IMR-90 (cell line): Measurements from ENCODE around the gene HNRNPA3. TPM values are rescaled to one million over a fixed set of nuclear protein-coding genes. Genes with fewer than 3 reads are reported as not detected.

Experiments used
- ATAC-seq: fragments of 200-7000 bp; cut with Tn5 transposase; 2 replicates; pipeline ENCODE4 v1.9.1; 2020; ENCODE audit warnings: low read depth, mild to moderate bottlenecking, moderate library complexity
- BruUV-seq: library from RNA; stranded (reverse); fragments of 400-500 nt; replicated peaks from 2 replicates; lab custom pipeline; 2021; lab: Mats Ljungman, UMichigan
- CTCF ChIA-PET: fragments of 300-600 bp; formaldehyde crosslinking; extraction: SDS; loops from one replicate; lab custom pipeline; 2021; ENCODE audit warnings: antibody characterized with exemption; lab: Yijun Ruan, JAX
- POLR2A ChIA-PET: fragments of 300-600 bp; sonication (Branson Sonifier 250); formaldehyde crosslinking; loops from one replicate; lab custom pipeline; 2022; ENCODE audit warnings: antibody characterized with exemption; ENCODE audit not compliant: unreplicated experiment; lab: Charles Lee
- DNase-seq: peaks from one replicate; pipeline ENCODE4 v3.0.0; 2013
- H2AFZ ChIP-seq: replicated peaks from 2 replicates; pipeline ENCODE3; 2013; ENCODE audit warnings: low read length, mild to moderate bottlenecking; ENCODE audit not compliant: poor library complexity
- H2AK5ac ChIP-seq: 2 replicates; pipeline ENCODE4 v1.6.1; 2013; ENCODE audit warnings: low read depth, low read length, inconsistent platforms
- H2AK9ac ChIP-seq: replicated peaks from 2 replicates; pipeline ENCODE3; 2013; ENCODE audit warnings: mild to moderate bottlenecking, low read depth, low read length, moderate library complexity; ENCODE audit not compliant: poor library complexity
- H2BK120ac ChIP-seq: 2 replicates; pipeline ENCODE4 v1.6.1; 2013; ENCODE audit warnings: low read depth, low read length, inconsistent platforms
- H2BK15ac ChIP-seq: 3 replicates; pipeline ENCODE4 v1.6.1; 2013; ENCODE audit warnings: low read depth, low read length, inconsistent platforms
- H2BK20ac ChIP-seq: 2 replicates; pipeline ENCODE4 v1.6.1; 2013; ENCODE audit warnings: low read depth, mild to moderate bottlenecking, inconsistent platforms, low read length, moderate library complexity
- H2BK5ac ChIP-seq: 2 replicates; pipeline ENCODE4 v1.6.1; 2013; ENCODE audit warnings: mild to moderate bottlenecking, low read depth, low read length, inconsistent platforms; ENCODE audit not compliant: poor library complexity, severe bottlenecking
- H3K14ac ChIP-seq: replicated peaks from 2 replicates; pipeline ENCODE4 v1.6.1; 2013; ENCODE audit warnings: low read depth, low read length, inconsistent platforms
- H3K18ac ChIP-seq: 2 replicates; pipeline ENCODE4 v1.6.1; 2013; ENCODE audit warnings: low read depth, low read length, control low read depth
- H3K23ac ChIP-seq: 2 replicates; pipeline ENCODE4 v1.6.1; 2013; ENCODE audit warnings: low read depth, low read length, inconsistent platforms
- H3K27ac ChIP-seq: 2 replicates; pipeline ENCODE4 v1.5.1; 2013; ENCODE audit warnings: mild to moderate bottlenecking, control low read depth, low read length; ENCODE audit not compliant: insufficient read depth
- H3K27me3 ChIP-seq: 2 replicates; pipeline ENCODE4 v1.6.1; 2013; ENCODE audit warnings: low read length; ENCODE audit not compliant: control insufficient read depth, insufficient read depth
- H3K36me3 ChIP-seq: 2 replicates; pipeline ENCODE4 v1.6.1; 2013; ENCODE audit warnings: low read length, mixed read lengths; ENCODE audit not compliant: control insufficient read depth, insufficient read depth
- H3K4ac ChIP-seq: 2 replicates; pipeline ENCODE4 v1.6.1; 2013; ENCODE audit warnings: low read depth, low read length, inconsistent platforms
- H3K4me1 ChIP-seq: 2 replicates; pipeline ENCODE4 v1.6.1; 2013; ENCODE audit warnings: low read length, mixed read lengths; ENCODE audit not compliant: control insufficient read depth, insufficient read depth
- H3K4me2 ChIP-seq: 2 replicates; pipeline ENCODE4 v1.6.1; 2013; ENCODE audit warnings: low read depth, mild to moderate bottlenecking, control low read depth, low read length, moderate library complexity
- H3K4me3 ChIP-seq: 2 replicates; pipeline ENCODE4 v1.5.1; 2013; ENCODE audit warnings: low read depth, mild to moderate bottlenecking, control low read depth, low read length, moderate library complexity; ENCODE audit not compliant: insufficient read depth
- H3K56ac ChIP-seq: 2 replicates; pipeline ENCODE4 v1.6.1; 2013; ENCODE audit warnings: low read length, inconsistent platforms; ENCODE audit not compliant: insufficient read depth; ENCODE audit errors: extremely low read depth
- H3K79me1 ChIP-seq, 2 experiments: 2 replicates each; pipeline ENCODE4 v1.6.1; 2013; ENCODE audit warnings: low read length in 2 of 2, inconsistent platforms in 1 of 2, low read depth in 1 of 2
- H3K9ac ChIP-seq: 2 replicates; pipeline ENCODE4 v1.6.1; 2013; ENCODE audit warnings: low read depth, low read length, control low read depth
- H3K9me1 ChIP-seq: 2 replicates; pipeline ENCODE4 v1.6.1; 2013; ENCODE audit warnings: low read length, inconsistent platforms; ENCODE audit not compliant: insufficient read depth
- H3K9me3 ChIP-seq: 2 replicates; pipeline ENCODE4 v1.6.1; 2013; ENCODE audit warnings: low read length; ENCODE audit not compliant: control insufficient read depth, insufficient read depth
- H4K20me1 ChIP-seq: 2 replicates; pipeline ENCODE4 v1.6.1; 2013; ENCODE audit warnings: low read length, inconsistent platforms; ENCODE audit not compliant: insufficient read depth
- H4K5ac ChIP-seq: 2 replicates; pipeline ENCODE4 v1.6.1; 2013; ENCODE audit warnings: mild to moderate bottlenecking, low read depth, low read length, control low read depth
- H4K8ac ChIP-seq, 2 experiments: 2 replicates each; pipeline ENCODE4 v1.6.1; 2013; ENCODE audit warnings: low read depth in 2 of 2, low read length in 2 of 2, control low read depth in 1 of 2, inconsistent platforms in 1 of 2
- H4K91ac ChIP-seq: 2 replicates; pipeline ENCODE4 v1.6.1; 2013; ENCODE audit warnings: low read depth, low read length, inconsistent platforms; ENCODE audit not compliant: insufficient read depth
- BHLHE40 ChIP-seq: fragments of 150-350 bp; IDR thresholded peaks from 2 replicates; pipeline ENCODE4 v1.6.1; 2016; ENCODE audit warnings: mild to moderate bottlenecking, low read depth, low read length
- CEBPB ChIP-seq: IDR thresholded peaks from 2 replicates; pipeline ENCODE4 v1.6.1; 2012; ENCODE audit warnings: low read depth, low read length, improper control_type of control experiment
- CHD1 ChIP-seq: IDR thresholded peaks from 2 replicates; pipeline ENCODE4 v1.6.1; 2012; ENCODE audit warnings: low read depth, low read length, improper control_type of control experiment
- CTCF ChIP-seq: conservative IDR thresholded peaks from 2 replicates; pipeline ENCODE4 v1.5.1; 2012; ENCODE audit warnings: mild to moderate bottlenecking, low read depth, low read length, improper control_type of control experiment
- FOS ChIP-seq: fragments of 150-350 bp; IDR thresholded peaks from 2 replicates; pipeline ENCODE4 v1.6.1; 2016; ENCODE audit warnings: low read depth, low read length
- MAFK ChIP-seq: IDR thresholded peaks from 2 replicates; pipeline ENCODE4 v1.6.1; 2012; ENCODE audit warnings: low read depth, low read length, improper control_type of control experiment
- MAZ ChIP-seq: IDR thresholded peaks from 2 replicates; pipeline ENCODE4 v1.6.1; 2012; ENCODE audit warnings: low read depth, mild to moderate bottlenecking, low read length, improper control_type of control experiment, moderate library complexity, borderline replicate concordance
- MXI1 ChIP-seq: IDR thresholded peaks from 2 replicates; pipeline ENCODE4 v1.6.1; 2012; ENCODE audit warnings: low read depth, mild to moderate bottlenecking, low read length, moderate library complexity, borderline replicate concordance
- NFE2L2 ChIP-seq: fragments of 150-350 bp; IDR thresholded peaks from 2 replicates; pipeline ENCODE4 v1.6.1; 2016; ENCODE audit warnings: low read depth, mild to moderate bottlenecking, low read length
- POLR2A ChIP-seq: IDR thresholded peaks from 2 replicates; pipeline ENCODE4 v1.6.1; 2012; ENCODE audit warnings: mild to moderate bottlenecking, low read depth, low read length
- RAD21 ChIP-seq: IDR thresholded peaks from 2 replicates; pipeline ENCODE4 v1.6.1; 2012; ENCODE audit warnings: low read length, improper control_type of control experiment
- RCOR1 ChIP-seq: IDR thresholded peaks from 2 replicates; pipeline ENCODE4 v1.6.1; 2012; ENCODE audit warnings: mild to moderate bottlenecking, low read length, improper control_type of control experiment; ENCODE audit not compliant: insufficient replicate concordance
- SMC3 ChIP-seq: fragments of 150-350 bp; IDR thresholded peaks from 2 replicates; pipeline ENCODE4 v1.6.1; 2016; ENCODE audit warnings: low read depth, mild to moderate bottlenecking, antibody characterized with exemption, low read length, moderate library complexity
- WGBS, 2 experiments: methylation state at CpG; one replicate each; pipeline versions ENCODE4 v1.1.5 to v1.1.7; 2013; ENCODE audit warnings: missing lambda C conversion rate in 2 of 2; ENCODE audit not compliant: insufficient read length in 1 of 2; ENCODE audit errors: extremely low coverage in 2 of 2; 5-methylcytosine and 5-hydroxymethylcytosine counted together
- dilution Hi-C: fragments of 300-500 bp; cut with HindIII; formaldehyde crosslinking; loops from one replicate; pipeline ENCODE4 v1.14.3; 2018; ENCODE audit warnings: low sequenced_read_pairs; ENCODE audit not compliant: unreplicated experiment
- in situ Hi-C: fragments of 300-500 bp; cut with MboI; formaldehyde crosslinking; loops from 3 replicates; pipeline ENCODE4 v1.14.3; 2019; ENCODE audit warnings: low sequenced_read_pairs, inconsistent platforms, mixed read lengths
- intact Hi-C: fragments of 100-400 bp; cut with micrococcal nuclease; formaldehyde crosslinking; loops from 2 replicates; pipeline ENCODE4 v1.10.0; 2022
- polyA plus RNA-seq, 3 experiments: library from polyadenylated mRNA; depleted of rRNA; stranded (reverse); fragments of >200 nt; gene quantifications; 2 replicates each; pipeline ENCODE4 v1.2.3, GENCODE V29; 2012; ENCODE audit warnings: low replicate concordance in 1 of 3
- total RNA-seq: library from RNA; depleted of rRNA; stranded (reverse); fragments of >200 nt; gene quantifications from 2 replicates; pipeline ENCODE4 v1.2.3, GENCODE V29; 2012
- TF ChIP-seq, protein P1 (sequence below): fragments of 150-350 bp; IDR thresholded peaks from 2 replicates; pipeline ENCODE4 v1.6.1; 2017; ENCODE audit warnings: mild to moderate bottlenecking, antibody characterized with exemption, low read length, low read depth

Gene HNRNPA3
- total and polyA plus RNA-seq, 2 of the 4 experiments (the other 2 are of a cell fraction): 18.6 to 111 TPM

DNA sequence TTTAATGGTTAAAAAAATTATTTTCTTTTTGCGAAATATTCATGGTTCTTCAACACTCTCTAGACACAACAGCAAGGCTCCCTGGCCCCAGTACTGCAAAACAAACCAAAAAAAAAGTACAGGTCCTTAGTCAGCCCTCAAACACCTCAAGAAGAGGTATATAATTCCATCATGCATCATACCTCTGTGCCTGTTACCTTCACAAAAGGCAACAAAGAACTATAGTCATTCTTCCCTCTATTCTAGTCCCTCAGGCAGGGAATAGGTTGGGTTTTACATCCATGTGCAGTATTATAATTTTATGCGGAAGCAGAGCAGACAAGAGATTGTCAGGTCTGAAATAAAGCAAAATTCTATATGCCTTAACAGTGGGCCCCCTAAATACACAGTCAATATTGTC lies 43.4 kb downstream of the HNRNPA3 start:
- no peak overlapping the region for H2AFZ ChIP-seq
- no CpG with 5 or more reads among the region's 2 CpGs for WGBS, 2 experiments
- H3K4me2 ChIP-seq: no peak overlapping the region
- H4K91ac ChIP-seq: no peak overlapping the region
- no peak overlapping the region for H3K56ac ChIP-seq
- no peak overlapping the region for H2BK120ac ChIP-seq
- TF ChIP-seq CTCF: no peak
- TF ChIP-seq MAZ: no peak
- no peak for TF ChIP-seq POLR2A
- no peak for TF ChIP-seq FOS
- TF ChIP-seq, protein P1, sequence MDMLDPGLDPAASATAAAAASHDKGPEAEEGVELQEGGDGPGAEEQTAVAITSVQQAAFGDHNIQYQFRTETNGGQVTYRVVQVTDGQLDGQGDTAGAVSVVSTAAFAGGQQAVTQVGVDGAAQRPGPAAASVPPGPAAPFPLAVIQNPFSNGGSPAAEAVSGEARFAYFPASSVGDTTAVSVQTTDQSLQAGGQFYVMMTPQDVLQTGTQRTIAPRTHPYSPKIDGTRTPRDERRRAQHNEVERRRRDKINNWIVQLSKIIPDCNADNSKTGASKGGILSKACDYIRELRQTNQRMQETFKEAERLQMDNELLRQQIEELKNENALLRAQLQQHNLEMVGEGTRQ: no peak
- TF ChIP-seq MAFK: no peak
- no peak for TF ChIP-seq MXI1
- TF ChIP-seq CEBPB: no peak
- no peak for TF ChIP-seq BHLHE40
- no peak for TF ChIP-seq RAD21
- TF ChIP-seq SMC3: no peak
- TF ChIP-seq NFE2L2: no peak
- no peak for TF ChIP-seq CHD1
- TF ChIP-seq RCOR1: no peak
- no peak for ATAC-seq
- no peak overlapping the region for H2AK9ac ChIP-seq
- no peak overlapping the region for H3K23ac ChIP-seq
- H3K18ac ChIP-seq: no peak overlapping the region
- H2BK5ac ChIP-seq: no peak overlapping the region
- no peak overlapping the region for H3K14ac ChIP-seq
- in situ Hi-C loops (no loop called here), dilution Hi-C loops (no loop called here), intact Hi-C loops (no loop called here)
- H4K20me1 ChIP-seq: peaks cover 99% of the 10 kb centered on the region
- no peak overlapping the region for H2BK15ac ChIP-seq
- no peak overlapping the region for H3K4me3 ChIP-seq
- no peak overlapping the region for H4K5ac ChIP-seq
- H3K9me1 ChIP-seq: peaks cover 33% of the 10 kb centered on the region
- BruUV-seq: no TSS peak
- H3K27me3 ChIP-seq: no peaks in the 10 kb centered on the region
- no peak overlapping the region for H3K27ac ChIP-seq
- H3K4me1 ChIP-seq: peaks cover 19% of the 10 kb centered on the region
- ChIA-PET POLR2A (interaction anchor here (0.6 kb wide), 2 partner anchors 8 to 60 kb away, joined by 3 to 4 read pairs; no protein-coding TSS in a partner anchor), CTCF (no interaction called here)
- DNase-seq: no peak
- H4K8ac ChIP-seq: no peak overlapping the region
- H3K4ac ChIP-seq: no peak overlapping the region
- H2BK20ac ChIP-seq: no peak overlapping the region
- H3K36me3 ChIP-seq: peaks cover 32% of the 10 kb centered on the region
- H3K9ac ChIP-seq: no peak overlapping the region
- peaks cover 0 to 44% of the 10 kb centered on the region in 2 experiments; a peak in 2 of 4 replicates for H3K79me1 ChIP-seq
- no peak overlapping the region for H2AK5ac ChIP-seq
- no peaks in the 10 kb centered on the region; the same call in 1 of the 2 replicates for H3K9me3 ChIP-seq
